Mesenchymal stem cell (in vitro differentiated cells and primary cell): ENCODE data around the gene PACS1.

ENCODE experiments used
- DNase-seq: peaks from one replicate; pipeline ENCODE4 v3.0.0-alpha.2; 2013
- H2AFZ ChIP-seq: one replicate; pipeline ENCODE4 v1.6.1; 2013; ENCODE audit warnings: low read depth, mild to moderate bottlenecking, control low read depth, inconsistent platforms, low read length, moderate library complexity
- H2AK5ac ChIP-seq: 2 replicates; pipeline ENCODE4 v1.6.1; 2013; ENCODE audit warnings: low read length, moderate library complexity, mild to moderate bottlenecking, inconsistent platforms; ENCODE audit not compliant: severe bottlenecking
- H2BK120ac ChIP-seq: one replicate; pipeline ENCODE4 v1.6.1; 2013; ENCODE audit warnings: low read depth, mild to moderate bottlenecking, inconsistent platforms, low read length, moderate library complexity
- H2BK12ac ChIP-seq, 2 experiments: one replicate each; pipeline ENCODE4 v1.6.1; 2013; ENCODE audit warnings: inconsistent platforms in 2 of 2, low read length in 2 of 2, mild to moderate bottlenecking in 2 of 2, moderate library complexity in 2 of 2, control low read depth in 1 of 2
- H2BK15ac ChIP-seq: one replicate; pipeline ENCODE4 v1.6.1; 2013; ENCODE audit warnings: mild to moderate bottlenecking, low read depth, inconsistent platforms; ENCODE audit not compliant: poor library complexity, severe bottlenecking
- H2BK5ac ChIP-seq: 2 replicates; pipeline ENCODE4 v1.6.1; 2013; ENCODE audit warnings: low read depth, mild to moderate bottlenecking, low read length, control low read depth, inconsistent platforms; ENCODE audit not compliant: poor library complexity, severe bottlenecking
- H3K14ac ChIP-seq, 2 experiments: one replicate each; pipeline ENCODE4 v1.6.1; 2013; ENCODE audit warnings: inconsistent platforms in 2 of 2, low read length in 2 of 2, control low read depth in 1 of 2, mild to moderate bottlenecking in 1 of 2, moderate library complexity in 1 of 2
- H3K18ac ChIP-seq, 2 experiments: one replicate each; pipeline ENCODE4 v1.6.1; 2013; ENCODE audit warnings: inconsistent platforms in 2 of 2, low read length in 2 of 2, control low read depth in 1 of 2, low read depth in 1 of 2, mild to moderate bottlenecking in 1 of 2
- H3K23ac ChIP-seq, 2 experiments: one replicate each; pipeline ENCODE4 v1.6.1; 2013; ENCODE audit warnings: inconsistent platforms in 2 of 2, low read length in 2 of 2, mild to moderate bottlenecking in 2 of 2, moderate library complexity in 2 of 2, control low read depth in 1 of 2
- H3K27ac ChIP-seq: 2 replicates; pipeline ENCODE4 v1.5.1; 2013; ENCODE audit warnings: mild to moderate bottlenecking, moderate library complexity, low read length, control low read depth, inconsistent platforms; ENCODE audit not compliant: poor library complexity, severe bottlenecking
- H3K27me3 ChIP-seq, 2 experiments: 2 replicates each; pipeline versions ENCODE4 v1.6.1 to v1.7.0; 2013; ENCODE audit warnings: low read length in 2 of 2, mild to moderate bottlenecking in 2 of 2, moderate library complexity in 2 of 2, control low read depth in 1 of 2, inconsistent platforms in 1 of 2; ENCODE audit not compliant: control insufficient read depth in 1 of 2, insufficient read depth in 1 of 2
- H3K36me3 ChIP-seq, 2 experiments: 2 replicates each; pipeline versions ENCODE4 v1.6.1 to v1.7.0; 2013; ENCODE audit warnings: low read length in 2 of 2, control low read depth in 1 of 2, inconsistent platforms in 1 of 2, low read depth in 1 of 2, mild to moderate bottlenecking in 1 of 2; ENCODE audit not compliant: insufficient read depth in 2 of 2, control insufficient read depth in 1 of 2
- H3K4ac ChIP-seq, 2 experiments: one replicate each; pipeline ENCODE4 v1.6.1; 2013; ENCODE audit warnings: inconsistent platforms in 2 of 2, low read length in 2 of 2, mild to moderate bottlenecking in 2 of 2, moderate library complexity in 2 of 2, control low read depth in 1 of 2, low read depth in 1 of 2
- H3K4me1 ChIP-seq: 2 replicates; pipeline ENCODE4 v1.6.1; 2013; ENCODE audit warnings: low read depth, low read length, control low read depth; ENCODE audit not compliant: control insufficient read depth, insufficient read depth
- H3K4me2 ChIP-seq: 2 replicates; pipeline ENCODE4 v1.6.1; 2013; ENCODE audit warnings: low read length, mild to moderate bottlenecking, inconsistent platforms; ENCODE audit not compliant: poor library complexity, severe bottlenecking
- H3K4me3 ChIP-seq, 2 experiments: 2 replicates each; pipeline versions ENCODE4 v1.5.1 to v1.7.0; 2013; ENCODE audit warnings: low read length in 2 of 2, mild to moderate bottlenecking in 2 of 2, control low read depth in 1 of 2, low read depth in 1 of 2; ENCODE audit not compliant: insufficient read depth in 1 of 2
- H3K79me1 ChIP-seq: replicated peaks from 2 replicates; pipeline ENCODE4 v1.6.1; 2013; ENCODE audit warnings: mild to moderate bottlenecking, control low read depth, low read length, inconsistent platforms; ENCODE audit not compliant: poor library complexity, severe bottlenecking
- H3K9ac ChIP-seq: 2 replicates; pipeline ENCODE4 v1.7.0; 2013; ENCODE audit warnings: mild to moderate bottlenecking, low read length, moderate library complexity
- H3K9me3 ChIP-seq: 2 replicates; pipeline ENCODE4 v1.7.0; 2013; ENCODE audit warnings: mild to moderate bottlenecking, low read length; ENCODE audit not compliant: control insufficient read depth
- H4K8ac ChIP-seq: one replicate; pipeline ENCODE4 v1.6.1; 2013; ENCODE audit warnings: inconsistent platforms, mild to moderate bottlenecking, low read length, moderate library complexity
- H4K91ac ChIP-seq: one replicate; pipeline ENCODE4 v1.6.1; 2013; ENCODE audit warnings: mild to moderate bottlenecking, low read length, inconsistent platforms
- whole genome bisulfite sequencing: methylation state at CpG from one replicate; pipeline ENCODE4 v1.1.7; 2013; ENCODE audit warnings: mixed read lengths; 5-methylcytosine and 5-hydroxymethylcytosine counted together

The PACS1 gene

DNA sequence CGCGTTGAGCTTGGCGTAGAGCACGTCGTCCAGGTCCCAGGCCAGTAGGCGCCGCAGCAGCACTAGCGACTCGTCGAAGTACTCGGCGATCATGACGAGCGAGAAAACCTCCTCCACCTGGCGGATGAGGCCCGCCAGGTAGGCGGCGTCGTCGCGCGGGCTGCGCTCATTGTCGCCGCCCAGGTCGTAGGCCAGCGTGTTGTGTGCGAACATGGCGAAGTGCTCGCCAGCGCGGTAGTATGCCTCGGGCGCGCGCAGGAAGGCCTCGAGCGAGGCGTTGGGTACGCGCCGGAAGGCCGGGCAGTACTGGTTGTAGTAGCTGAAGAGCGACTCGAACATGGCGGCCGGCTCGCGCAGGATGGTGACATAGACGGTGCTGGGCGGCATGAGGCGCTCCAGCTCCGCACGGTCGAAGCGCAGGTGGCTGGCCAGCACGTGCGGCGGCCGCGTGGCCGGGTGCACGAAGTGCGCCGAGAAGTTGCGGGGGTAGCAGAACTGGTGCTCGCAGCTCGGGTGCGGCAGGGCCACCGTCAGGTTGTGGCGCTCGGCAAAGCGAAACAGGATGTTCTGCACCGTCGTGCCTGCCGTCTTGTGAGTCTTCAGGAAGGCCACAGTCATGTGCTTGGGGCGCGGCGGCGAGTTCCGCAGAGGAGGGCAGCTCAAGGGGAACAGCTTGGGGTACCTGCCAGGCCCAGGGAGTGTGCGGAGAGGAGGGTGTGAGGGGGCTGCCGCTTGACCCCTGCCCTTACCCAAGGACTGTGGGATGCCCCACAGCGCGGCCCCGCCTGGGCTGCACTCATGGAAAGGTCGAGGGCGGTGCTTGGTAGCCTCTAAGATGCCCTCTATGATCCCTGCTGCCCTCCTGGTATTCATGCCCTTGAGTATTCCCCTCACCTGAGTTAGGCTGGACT lies 26.8 kb upstream of the PACS1 start:
- Histone ChIP-seq H2AK5ac (no peak overlapping the region), H3K9ac (no peak overlapping the region), H3K79me1 (no peaks in the 10 kb centered on the region), H3K4me3 (no peak overlapping the region), H3K4ac (no peak overlapping the region), H3K18ac (no peak overlapping the region), H3K36me3 (peaks cover 0 to 20% of the 10 kb centered on the region in 2 experiments), H2BK12ac (no peak overlapping the region), H3K9me3 (no peaks in the 10 kb centered on the region), H3K14ac (peak overlapping the region in 1 of 2 experiments; percentile 39), H2AFZ (no peak overlapping the region), H3K27me3 (peaks cover 12 to 55% of the 10 kb centered on the region in 2 experiments), H2BK120ac (no peak overlapping the region), H3K4me2 (no peak overlapping the region), H3K27ac (no peak overlapping the region), H3K4me1 (peaks cover 17% of the 10 kb centered on the region), H4K8ac (no peak overlapping the region), H2BK5ac (no peak overlapping the region), H3K23ac (peak overlapping the region in 1 of 2 experiments; percentile 36), H4K91ac (no peak overlapping the region), H2BK15ac (no peak overlapping the region)
- 97% methylated on average over 86 of the region's 88 CpGs for WGBS
- no peak for DNase-seq

DNA sequence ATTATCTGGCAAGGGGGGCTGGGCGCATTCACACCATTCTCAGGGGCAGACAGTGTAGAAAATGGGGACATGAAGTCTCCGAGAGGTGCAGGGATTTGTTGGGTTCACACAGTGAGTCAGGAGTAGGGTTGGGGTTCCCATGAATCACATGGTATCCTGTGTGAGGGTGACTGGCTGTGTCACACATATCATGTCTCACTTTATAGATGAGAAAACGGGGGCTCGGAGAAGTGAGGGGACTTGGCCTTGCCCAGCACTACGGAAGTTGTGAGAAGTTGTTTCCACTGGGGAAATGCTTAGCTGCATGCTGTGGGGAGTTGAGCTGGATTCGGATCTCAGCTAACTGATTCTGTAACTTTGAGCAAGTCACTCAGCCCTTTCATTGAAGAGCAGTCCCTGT lies 25.3 kb upstream of the PACS1 start:
- no peak overlapping the region for H3K18ac ChIP-seq
- no peaks in the 10 kb centered on the region for H3K9me3 ChIP-seq
- no peak overlapping the region for H3K27ac ChIP-seq
- H3K4ac ChIP-seq: no peak overlapping the region
- no peak overlapping the region for H2BK5ac ChIP-seq
- H3K23ac ChIP-seq: no peak overlapping the region
- peaks cover 1% of the 10 kb centered on the region for H3K79me1 ChIP-seq
- peaks cover 10 to 62% of the 10 kb centered on the region in 2 experiments for H3K27me3 ChIP-seq
- H2AK5ac ChIP-seq: no peak overlapping the region
- H2BK120ac ChIP-seq: no peak overlapping the region
- H3K14ac ChIP-seq: no peak overlapping the region
- H2AFZ ChIP-seq: no peak overlapping the region
- no peak overlapping the region for H4K8ac ChIP-seq
- no peak overlapping the region for H3K4me2 ChIP-seq
- peaks cover 29% of the 10 kb centered on the region for H3K4me1 ChIP-seq
- no peak overlapping the region for H3K4me3 ChIP-seq
- no peak for DNase-seq
- H3K36me3 ChIP-seq: peaks cover 0 to 20% of the 10 kb centered on the region in 2 experiments
- H3K9ac ChIP-seq: no peak overlapping the region
- 90% methylated on average over 6 of the region's 6 CpGs for WGBS
- no peak overlapping the region for H2BK15ac ChIP-seq
- H4K91ac ChIP-seq: no peak overlapping the region
- no peak overlapping the region for H2BK12ac ChIP-seq

DNA sequence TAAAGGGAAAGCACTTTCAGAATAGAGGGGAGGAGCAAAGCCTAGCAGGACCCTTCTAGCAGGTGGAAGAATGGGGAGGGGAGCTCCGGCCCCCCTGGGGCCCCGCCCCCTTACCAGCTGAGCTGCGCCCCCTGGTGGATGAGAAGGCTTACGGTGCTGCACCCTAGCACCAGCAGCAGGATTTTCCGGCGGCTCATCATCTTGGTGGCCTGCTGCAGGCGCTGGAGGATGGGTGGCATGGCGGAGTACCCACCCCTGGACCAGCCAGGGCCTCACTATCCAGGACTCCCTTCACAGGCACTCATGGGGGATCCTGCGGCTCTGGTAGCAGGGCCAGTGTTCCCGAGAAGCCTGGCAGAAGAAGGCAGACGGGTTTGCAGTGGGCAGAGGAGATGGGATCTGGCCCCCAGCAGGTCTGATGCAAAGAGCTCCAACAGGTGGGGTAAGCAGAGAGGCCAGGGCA lies 24.9 kb upstream of the PACS1 start:
- Histone ChIP-seq H2AFZ (peak overlapping the region; percentile 51), H3K4me3 (no peak overlapping the region), H3K9me3 (no peaks in the 10 kb centered on the region), H2BK15ac (no peak overlapping the region), H3K4me2 (no peak overlapping the region), H4K91ac (no peak overlapping the region), H3K79me1 (peaks cover 1% of the 10 kb centered on the region), H2BK120ac (no peak overlapping the region), H4K8ac (no peak overlapping the region), H3K4ac (no peak overlapping the region), H3K4me1 (peaks cover 29% of the 10 kb centered on the region), H2BK5ac (no peak overlapping the region), H2BK12ac (no peak overlapping the region), H3K27me3 (peaks cover 9 to 60% of the 10 kb centered on the region in 2 experiments), H3K36me3 (peaks cover 0 to 20% of the 10 kb centered on the region in 2 experiments), H2AK5ac (no peak overlapping the region), H3K9ac (no peak overlapping the region), H3K14ac (no peak overlapping the region), H3K27ac (no peak overlapping the region), H3K18ac (no peak overlapping the region), H3K23ac (peak overlapping the region in 1 of 2 experiments; percentile 41)
- WGBS: 21% methylated on average over 11 of the region's 11 CpGs
- peak; percentile 80 for DNase-seq

DNA sequence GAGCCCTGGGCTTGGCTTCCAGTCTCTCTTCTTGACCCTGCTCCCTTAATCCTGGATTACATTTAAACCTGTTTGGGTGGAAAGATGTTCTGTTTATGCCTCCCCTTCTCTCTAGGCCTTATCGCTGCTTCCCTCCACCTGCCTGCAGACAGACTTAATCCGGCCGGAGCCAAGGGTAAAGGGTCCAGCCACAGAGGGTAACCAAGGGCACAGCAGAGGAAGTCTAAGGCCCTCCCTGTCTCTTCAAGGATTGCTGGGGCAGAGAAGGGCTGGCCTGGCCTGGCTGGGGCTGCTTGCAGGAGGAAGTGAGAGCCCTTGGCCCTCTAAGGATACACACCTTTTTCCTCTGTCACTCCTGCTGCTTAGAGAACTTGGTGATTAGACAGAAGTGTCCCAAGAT lies 23.2 kb upstream of the PACS1 start:
- H3K27me3 ChIP-seq: peaks cover 9 to 47% of the 10 kb centered on the region in 2 experiments
- H4K8ac ChIP-seq: no peak overlapping the region
- peaks cover 39% of the 10 kb centered on the region for H3K4me1 ChIP-seq
- no peak overlapping the region for H4K91ac ChIP-seq
- no peak overlapping the region for H3K23ac ChIP-seq
- H3K36me3 ChIP-seq: peaks cover 0 to 20% of the 10 kb centered on the region in 2 experiments
- H3K14ac ChIP-seq: no peak overlapping the region
- no peak overlapping the region for H3K4ac ChIP-seq
- 94% methylated on average over 3 of the region's 3 CpGs for WGBS
- no peak overlapping the region for H2BK120ac ChIP-seq
- no peak overlapping the region for H3K4me3 ChIP-seq
- no peak overlapping the region for H2BK15ac ChIP-seq
- H3K4me2 ChIP-seq: no peak overlapping the region
- no peak overlapping the region for H2AFZ ChIP-seq
- no peak for DNase-seq
- no peak overlapping the region for H3K27ac ChIP-seq
- no peak overlapping the region for H3K9ac ChIP-seq
- H2AK5ac ChIP-seq: no peak overlapping the region
- H2BK5ac ChIP-seq: no peak overlapping the region
- no peak overlapping the region for H3K18ac ChIP-seq
- no peaks in the 10 kb centered on the region for H3K9me3 ChIP-seq
- H3K79me1 ChIP-seq: peaks cover 1% of the 10 kb centered on the region
- no peak overlapping the region for H2BK12ac ChIP-seq
